Fibroblast of lung (primary cell): ENCODE measurements around the gene ATP8A2. TPM values are rescaled to one million over a fixed set of nuclear protein-coding genes. Genes with fewer than 3 reads are reported as not detected.

ENCODE experiments used
- DNase-seq, 2 donors: peaks; one replicate each; pipeline versions ENCODE4 v3.0.0 to v3.0.0-alpha.2; 2010; ENCODE audit warnings: low read depth in 2 of 2
- H2AFZ ChIP-seq: 2 replicates; pipeline ENCODE4 v1.5.1; 2012; ENCODE audit warnings: low read length, control low read depth, inconsistent platforms
- H3K27ac ChIP-seq: 2 replicates; pipeline ENCODE4 v1.5.1; 2011; ENCODE audit warnings: low read length, control low read depth; ENCODE audit not compliant: insufficient read depth
- H3K27me3 ChIP-seq: 2 replicates; pipeline ENCODE4 v1.5.1; 2011; ENCODE audit warnings: mild to moderate bottlenecking, low read length; ENCODE audit not compliant: control insufficient read depth, insufficient read depth
- H3K36me3 ChIP-seq: 2 replicates; pipeline ENCODE4 v1.5.1; 2011; ENCODE audit warnings: low read length; ENCODE audit not compliant: control insufficient read depth, insufficient read depth
- H3K4me1 ChIP-seq: 2 replicates; pipeline ENCODE4 v1.5.1; 2011; ENCODE audit warnings: low read length; ENCODE audit not compliant: control insufficient read depth, insufficient read depth; ENCODE audit errors: extremely low read depth
- H3K4me2 ChIP-seq: 2 replicates; pipeline ENCODE4 v1.5.1; 2011; ENCODE audit warnings: low read length, control low read depth; ENCODE audit not compliant: insufficient read depth; ENCODE audit errors: extremely low read depth
- H3K4me3 ChIP-seq, 4 experiments: fragments of 200-600 bp in 1 of 4; sonication (generic) in 1 of 4; replicated peaks in 1 of 4; 2 replicates each; pipeline ENCODE4 v1.5.1; 2011 to 2016; ENCODE audit warnings: low read length in 4 of 4, low read depth in 3 of 4, mild to moderate bottlenecking in 3 of 4, control low read depth in 2 of 4, inconsistent platforms in 1 of 4, mixed read lengths in 1 of 4; ENCODE audit not compliant: insufficient read depth in 1 of 4; ENCODE audit errors: control extremely low read depth in 1 of 4
- H3K79me2 ChIP-seq: 2 replicates; pipeline ENCODE4 v1.5.1; 2012; ENCODE audit warnings: mild to moderate bottlenecking, low read length, inconsistent platforms; ENCODE audit not compliant: control insufficient read depth, insufficient read depth
- H3K9ac ChIP-seq: 2 replicates; pipeline ENCODE4 v1.5.1; 2011; ENCODE audit warnings: mild to moderate bottlenecking, low read length, control low read depth; ENCODE audit not compliant: insufficient read depth
- H3K9me3 ChIP-seq: 2 replicates; pipeline ENCODE4 v1.5.1; 2012; ENCODE audit warnings: low read depth, low read length; ENCODE audit not compliant: control insufficient read depth, insufficient read depth
- H4K20me1 ChIP-seq: 2 replicates; pipeline ENCODE4 v1.5.1; 2011; ENCODE audit warnings: low read length; ENCODE audit not compliant: control insufficient read depth, insufficient read depth; ENCODE audit errors: extremely low read depth
- EZH2 ChIP-seq: IDR thresholded peaks from 2 replicates; pipeline ENCODE4 v1.5.1; 2012; ENCODE audit warnings: low read length, control low read depth, mild to moderate bottlenecking; ENCODE audit errors: missing control alignments
- polyA plus RNA-seq, 2 donors: library from polyadenylated mRNA; depleted of rRNA in 1 of 2; stranded (reverse) in 1 of 2; unstranded in 1 of 2; fragments of >200 nt; gene quantifications; 2 replicates each; pipeline ENCODE4 v1.2.1, GENCODE V29; 2011 to 2012; ENCODE audit warnings: missing spikeins in 1 of 2
- total RNA-seq: library from RNA; depleted of rRNA; stranded (reverse); fragments of >200 nt; gene quantifications from 2 replicates; pipeline ENCODE4 v1.2.1, GENCODE V29; 2014
- TF ChIP-seq, protein P1 (sequence below), 2 donors: IDR thresholded peaks in 1 of 2; conservative IDR thresholded peaks in 1 of 2; 1 replicate in 1 of 2; 2 replicates in 1 of 2; pipeline ENCODE4 v1.5.1; 2011 to 2012; ENCODE audit warnings: low read length in 2 of 2, control low read depth in 1 of 2, inconsistent platforms in 1 of 2, low read depth in 1 of 2, mild to moderate bottlenecking in 1 of 2

ATP8A2 gene
- total and polyA plus RNA-seq, 2 donors (not counting 1 experiment from before 2014, with no cell fraction given), result under 0.01 to 0.01 TPM

DNA sequence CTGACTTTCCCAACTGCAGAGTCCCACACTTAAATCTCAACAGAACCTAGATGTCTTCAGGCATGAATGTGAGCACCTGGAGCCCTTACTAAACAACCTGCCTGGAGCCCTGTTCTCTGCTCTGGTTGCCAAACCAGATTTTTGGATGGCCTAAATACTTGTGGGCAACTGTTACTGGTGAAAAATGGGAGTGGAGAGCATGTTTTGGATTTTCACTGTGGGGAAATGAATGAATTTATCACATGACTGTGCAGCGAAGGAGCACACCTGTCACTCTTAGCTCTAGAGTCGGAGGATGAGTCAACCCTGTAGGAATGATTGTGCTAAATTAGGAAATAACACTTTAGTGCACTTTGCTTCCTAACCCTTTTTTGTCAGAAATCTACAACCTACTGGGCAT lies 649.7 kb downstream of the ATP8A2 start:
- Histone ChIP-seq H3K4me2 (no peak overlapping the region), H2AFZ (no peak overlapping the region), H3K27ac (no peak overlapping the region), H3K27me3 (no peaks in the 10 kb centered on the region), H3K9me3 (no peaks in the 10 kb centered on the region), H3K4me1 (no peaks in the 10 kb centered on the region), H3K36me3 (no peaks in the 10 kb centered on the region), H3K79me2 (no peaks in the 10 kb centered on the region), H3K9ac (no peak overlapping the region), H3K4me3 (no peak overlapping the region), H4K20me1 (no peaks in the 10 kb centered on the region)
- TF ChIP-seq EZH2, result no peak
- TF ChIP-seq, protein P1, sequence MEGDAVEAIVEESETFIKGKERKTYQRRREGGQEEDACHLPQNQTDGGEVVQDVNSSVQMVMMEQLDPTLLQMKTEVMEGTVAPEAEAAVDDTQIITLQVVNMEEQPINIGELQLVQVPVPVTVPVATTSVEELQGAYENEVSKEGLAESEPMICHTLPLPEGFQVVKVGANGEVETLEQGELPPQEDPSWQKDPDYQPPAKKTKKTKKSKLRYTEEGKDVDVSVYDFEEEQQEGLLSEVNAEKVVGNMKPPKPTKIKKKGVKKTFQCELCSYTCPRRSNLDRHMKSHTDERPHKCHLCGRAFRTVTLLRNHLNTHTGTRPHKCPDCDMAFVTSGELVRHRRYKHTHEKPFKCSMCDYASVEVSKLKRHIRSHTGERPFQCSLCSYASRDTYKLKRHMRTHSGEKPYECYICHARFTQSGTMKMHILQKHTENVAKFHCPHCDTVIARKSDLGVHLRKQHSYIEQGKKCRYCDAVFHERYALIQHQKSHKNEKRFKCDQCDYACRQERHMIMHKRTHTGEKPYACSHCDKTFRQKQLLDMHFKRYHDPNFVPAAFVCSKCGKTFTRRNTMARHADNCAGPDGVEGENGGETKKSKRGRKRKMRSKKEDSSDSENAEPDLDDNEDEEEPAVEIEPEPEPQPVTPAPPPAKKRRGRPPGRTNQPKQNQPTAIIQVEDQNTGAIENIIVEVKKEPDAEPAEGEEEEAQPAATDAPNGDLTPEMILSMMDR (conservative IDR thresholded peaks at IDR 0.05 in 1 of 2, IDR thresholded peaks at IDR 0.05 in 1 of 2; ENCODE audit: low read depth in 1 of 2, low read length in 2 of 2), result no peak
- DNase-seq, result peak in 1 of 2 donors; percentile 51

- Histone ChIP-seq H3K79me2 (no peaks in the 10 kb centered on the region), H3K9me3 (no peaks in the 10 kb centered on the region), H3K27me3 (no peaks in the 10 kb centered on the region), H3K4me1 (no peaks in the 10 kb centered on the region), H4K20me1 (no peaks in the 10 kb centered on the region), H3K27ac (no peak overlapping the region), H3K36me3 (no peaks in the 10 kb centered on the region), H3K4me3 (no peak overlapping the region), H2AFZ (no peak overlapping the region), H3K9ac (no peak overlapping the region), H3K4me2 (no peak overlapping the region)
- no peak for DNase-seq
- TF ChIP-seq, protein P1 (conservative IDR thresholded peaks at IDR 0.05 in 1 of 2, IDR thresholded peaks at IDR 0.05 in 1 of 2; ENCODE audit: low read depth in 1 of 2, low read length in 2 of 2), result no peak
- no peak for TF ChIP-seq EZH2
These were observed 650.2 kb downstream of the ATP8A2 start for GRCh38 chr13:26021956-26022355.

- H3K36me3 ChIP-seq, result no peaks in the 10 kb centered on the region
- DNase-seq, result peak; percentile 73 to 77
- TF ChIP-seq EZH2, result no peak
- TF ChIP-seq, protein P1 (conservative IDR thresholded peaks at IDR 0.05 in 1 of 2, IDR thresholded peaks at IDR 0.05 in 1 of 2; ENCODE audit: low read depth in 1 of 2, low read length in 2 of 2), result no peak
- H3K27me3 ChIP-seq, result no peaks in the 10 kb centered on the region
- no peak overlapping the region for H3K27ac ChIP-seq
- H3K4me1 ChIP-seq, result no peaks in the 10 kb centered on the region
- no peak overlapping the region for H3K4me3 ChIP-seq
- no peaks in the 10 kb centered on the region for H3K79me2 ChIP-seq
- H2AFZ ChIP-seq, result no peak overlapping the region
- no peak overlapping the region for H3K9ac ChIP-seq
- H3K9me3 ChIP-seq, result no peaks in the 10 kb centered on the region
- no peak overlapping the region for H3K4me2 ChIP-seq
- H4K20me1 ChIP-seq, result no peaks in the 10 kb centered on the region
These were observed 650.9 kb downstream of the ATP8A2 start for GRCh38 chr13:26022538-26023292.
